Ectodermal cell (in vitro differentiated cells): ENCODE data around the gene ADAT2. TPM values are rescaled to one million over a fixed set of nuclear protein-coding genes. Genes with fewer than 3 reads are reported as not detected.

ENCODE experiments used
- H3K27ac ChIP-seq: 2 replicates; pipeline ENCODE4 v1.7.0; 2013; ENCODE audit warnings: mild to moderate bottlenecking, low read depth, low read length; ENCODE audit not compliant: insufficient read depth, poor library complexity, severe bottlenecking
- H3K27me3 ChIP-seq: 2 replicates; pipeline ENCODE4 v1.7.0; 2013; ENCODE audit warnings: mild to moderate bottlenecking, low read length; ENCODE audit not compliant: insufficient read depth, control insufficient read depth, poor library complexity, severe bottlenecking
- H3K36me3 ChIP-seq: one replicate; pipeline ENCODE4 v1.7.0; 2013; ENCODE audit warnings: low read length; ENCODE audit not compliant: control insufficient read depth, insufficient read depth
- H3K4me1 ChIP-seq: one replicate; pipeline ENCODE4 v1.7.0; 2013; ENCODE audit warnings: low read length; ENCODE audit not compliant: control insufficient read depth, insufficient read depth
- H3K4me3 ChIP-seq: 2 replicates; pipeline ENCODE4 v1.7.0; 2013; ENCODE audit warnings: low read depth, low read length, control low read depth; ENCODE audit not compliant: insufficient read depth
- H3K9me3 ChIP-seq: 2 replicates; pipeline ENCODE4 v1.7.0; 2013; ENCODE audit warnings: mild to moderate bottlenecking, low read length, moderate library complexity; ENCODE audit not compliant: control insufficient read depth
- WGBS, 2 experiments: methylation state at CpG; one replicate each; pipeline ENCODE4 v1.1.7; 2013; ENCODE audit warnings: missing lambda C conversion rate in 2 of 2; 5-methylcytosine and 5-hydroxymethylcytosine counted together
- polyA plus RNA-seq, 4 experiments: library from polyadenylated mRNA; stranded (reverse); fragments of 50-300 nt; gene quantifications; one replicate each; pipeline ENCODE4 v1.2.3, GENCODE V29; 2013

Gene ADAT2
- polyA plus RNA-seq (2013, experiment 1 of 4): 15.1 TPM
- 16.5 TPM for polyA plus RNA-seq (2013, experiment 2 of 4)
- polyA plus RNA-seq (2013, experiment 3 of 4): 8.4 TPM
- polyA plus RNA-seq (2013, experiment 4 of 4): 9.3 TPM

- H3K4me1 ChIP-seq: no peaks in the 10 kb centered on the region
- peak within 1 kb of the TSS; percentile 92 for H3K4me3 ChIP-seq
- 0% methylated on average over 56 of the region's 56 CpGs for WGBS, 2 experiments
- no peaks in the 10 kb centered on the region for H3K36me3 ChIP-seq
- peak within 1 kb of the TSS; percentile 44 for H3K27ac ChIP-seq
- no peaks in the 10 kb centered on the region for H3K27me3 ChIP-seq
- H3K9me3 ChIP-seq: no peaks in the 10 kb centered on the region
Observed at GRCh38 chr6:143450453-143451371, at the start of gene ADAT2, which contains the start of gene PEX3. Gene ADAT2, minus strand, starts transcription at chr6:143450695. Its CDS starts 37 bp downstream, at chr6:143450658. Gene PEX3, plus strand, starts transcription at chr6:143450805. Its CDS starts 238 bp downstream, at chr6:143451043.

DNA sequence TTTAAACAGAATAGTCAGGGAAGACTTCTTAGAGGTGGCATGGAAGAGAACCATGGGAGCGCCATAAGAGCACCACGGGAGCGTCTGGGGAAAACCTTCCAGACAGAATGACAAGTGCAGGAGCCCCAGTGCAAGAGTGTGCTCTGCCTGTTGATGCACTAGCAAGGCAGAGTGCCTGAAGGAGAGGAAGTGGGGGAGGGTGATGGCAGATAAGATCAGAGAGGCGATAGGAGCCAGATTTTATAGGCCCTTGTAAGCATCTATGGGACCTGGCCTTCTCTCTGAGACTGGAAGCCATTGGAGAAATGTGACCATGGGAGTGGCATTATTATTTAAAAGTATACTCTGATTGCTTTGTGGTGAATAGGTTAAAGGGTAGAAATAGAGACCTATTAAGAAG is 47.9 kb upstream of the ADAT2 start:
- H3K36me3 ChIP-seq: peaks cover 7% of the 10 kb centered on the region
- 94 to 95% methylated on average over 4 of the region's 4 CpGs for WGBS, 2 experiments
- H3K27me3 ChIP-seq: no peaks in the 10 kb centered on the region
- no peak overlapping the region for H3K4me3 ChIP-seq
- no peaks in the 10 kb centered on the region for H3K4me1 ChIP-seq
- H3K27ac ChIP-seq: no peak overlapping the region
- no peaks in the 10 kb centered on the region for H3K9me3 ChIP-seq

GRCh38 chr6:143496974-143497373 is 46.5 kb upstream of the ADAT2 start:
- H3K27me3 ChIP-seq: no peaks in the 10 kb centered on the region
- H3K4me3 ChIP-seq: no peak overlapping the region
- H3K36me3 ChIP-seq: peaks cover 7% of the 10 kb centered on the region
- no peak overlapping the region for H3K27ac ChIP-seq
- WGBS, 2 experiments: 88 to 93% methylated on average over 1 of the region's 1 CpG
- no peaks in the 10 kb centered on the region for H3K9me3 ChIP-seq
- H3K4me1 ChIP-seq: no peaks in the 10 kb centered on the region

GRCh38 chr6:143490775-143491174 is 40.3 kb upstream of the ADAT2 start:
- no peak overlapping the region for H3K4me3 ChIP-seq
- no peaks in the 10 kb centered on the region for H3K9me3 ChIP-seq
- H3K36me3 ChIP-seq: no peaks in the 10 kb centered on the region
- no peak overlapping the region for H3K27ac ChIP-seq
- H3K4me1 ChIP-seq: no peaks in the 10 kb centered on the region
- 93 to 96% methylated on average over 8 of the region's 8 CpGs for WGBS, 2 experiments
- no peaks in the 10 kb centered on the region for H3K27me3 ChIP-seq

- WGBS, 2 experiments: 100% methylated on average over 1 of the region's 1 CpG; no CpG with 5 or more reads in 1 of the 2 experiments
- no peak overlapping the region for H3K27ac ChIP-seq
- H3K27me3 ChIP-seq: no peaks in the 10 kb centered on the region
- H3K36me3 ChIP-seq: no peaks in the 10 kb centered on the region
- H3K4me1 ChIP-seq: no peaks in the 10 kb centered on the region
- no peaks in the 10 kb centered on the region for H3K9me3 ChIP-seq
- no peak overlapping the region for H3K4me3 ChIP-seq
Observed at GRCh38 chr6:143490244-143490643, 39.7 kb upstream of the ADAT2 start.

DNA sequence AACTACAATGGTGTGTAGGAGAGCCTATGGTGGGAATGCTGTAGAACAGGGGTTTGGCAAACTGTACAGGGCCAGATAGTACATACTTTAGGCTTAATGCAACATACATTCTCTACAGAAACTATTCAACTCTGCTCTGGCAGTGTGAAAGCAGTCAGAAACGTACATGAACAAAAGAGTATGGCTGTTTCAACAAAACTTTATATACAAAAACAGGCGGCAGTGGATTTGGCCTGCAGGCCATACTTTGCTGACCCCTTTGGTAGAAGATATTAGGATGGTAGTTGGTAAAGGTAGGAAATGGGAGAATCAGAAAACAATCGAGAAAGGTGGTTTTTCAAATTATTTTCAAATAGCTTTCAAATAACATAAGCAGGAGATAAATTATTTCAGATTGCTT is 36.3 kb upstream of the ADAT2 start:
- no peaks in the 10 kb centered on the region for H3K36me3 ChIP-seq
- H3K4me3 ChIP-seq: no peak overlapping the region
- H3K9me3 ChIP-seq: no peaks in the 10 kb centered on the region
- 93% methylated on average over 2 of the region's 3 CpGs for WGBS, 2 experiments
- H3K27ac ChIP-seq: no peak overlapping the region
- H3K4me1 ChIP-seq: no peaks in the 10 kb centered on the region
- no peaks in the 10 kb centered on the region for H3K27me3 ChIP-seq

DNA sequence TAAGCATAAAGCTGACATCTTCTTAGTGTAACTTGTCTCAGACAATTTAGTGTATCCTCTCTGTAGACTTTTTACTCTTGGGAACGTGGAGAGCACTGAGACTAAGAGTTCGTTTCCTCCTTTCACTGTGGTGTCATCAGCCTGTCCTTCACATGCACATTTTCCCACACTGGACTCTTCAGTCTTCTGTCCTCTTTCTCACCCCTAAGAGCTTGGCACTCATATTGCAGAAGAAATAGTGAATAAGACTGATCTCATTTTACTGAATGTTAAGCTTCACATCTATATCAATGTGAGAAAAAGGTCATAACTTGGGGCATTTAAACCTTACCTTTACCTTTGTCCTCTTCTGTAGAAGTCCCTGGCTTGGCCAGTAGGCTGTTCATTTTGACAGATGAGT is 35.5 kb upstream of the ADAT2 start:
- no peaks in the 10 kb centered on the region for H3K27me3 ChIP-seq
- no peak overlapping the region for H3K4me3 ChIP-seq
- H3K27ac ChIP-seq: no peak overlapping the region
- no peaks in the 10 kb centered on the region for H3K36me3 ChIP-seq
- no peaks in the 10 kb centered on the region for H3K9me3 ChIP-seq
- H3K4me1 ChIP-seq: no peaks in the 10 kb centered on the region
- WGBS, 2 experiments: 83 to 90% methylated on average over 2 of the region's 2 CpGs

DNA sequence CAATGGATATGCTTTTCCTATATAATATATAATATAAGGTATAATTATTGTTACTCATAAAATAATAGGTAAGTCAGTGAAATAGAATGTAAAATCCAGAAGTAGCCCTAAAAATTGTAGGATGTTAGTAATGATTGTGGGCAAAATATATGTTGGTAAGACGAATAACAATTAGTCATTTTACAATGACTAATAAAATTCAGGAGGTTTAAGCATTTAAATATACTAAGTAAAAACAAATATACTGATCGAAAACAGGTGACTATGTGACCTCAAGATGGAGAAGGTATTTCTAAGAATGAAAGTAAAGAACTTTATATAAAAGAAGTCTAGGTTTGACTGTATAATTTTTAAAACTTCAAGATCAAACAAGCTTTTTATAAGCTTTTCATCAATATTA is 32.1 kb upstream of the ADAT2 start:
- 100% methylated on average over 1 of the region's 2 CpGs; no CpG with 5 or more reads in 1 of the 2 experiments for WGBS, 2 experiments

DNA sequence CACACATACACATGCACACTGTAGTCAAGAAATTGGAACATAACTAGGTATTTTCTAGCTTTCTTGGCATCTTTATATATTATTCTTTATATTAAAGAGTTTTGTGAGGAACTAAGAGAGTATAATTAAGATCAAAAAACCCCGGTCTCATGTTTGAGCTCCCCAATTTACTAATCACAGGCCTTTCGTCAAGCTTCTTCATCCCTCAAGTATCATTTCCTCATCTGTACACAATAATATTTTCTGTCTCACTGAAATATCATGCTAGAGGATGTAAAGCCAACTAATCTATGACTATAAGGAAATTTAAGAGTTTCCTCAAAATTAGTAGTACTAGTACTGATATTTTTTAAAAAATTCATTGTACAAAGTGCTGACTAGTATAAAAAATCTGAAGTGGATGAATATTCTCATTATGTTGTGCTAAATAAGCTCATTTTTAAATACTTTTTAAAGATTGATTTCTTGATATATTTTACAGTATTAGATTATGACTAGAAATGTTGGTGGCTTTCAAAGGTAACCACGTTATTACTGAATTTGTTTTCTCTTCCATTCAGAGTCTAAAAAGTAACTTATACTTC is 28.1 kb upstream of the ADAT2 start:
- no peak overlapping the region for H3K27ac ChIP-seq
- H3K4me1 ChIP-seq: no peaks in the 10 kb centered on the region
- WGBS, 2 experiments: 90 to 95% methylated on average over 2 to 3 of the region's 3 CpGs
- no peaks in the 10 kb centered on the region for H3K27me3 ChIP-seq
- no peaks in the 10 kb centered on the region for H3K36me3 ChIP-seq
- no peak overlapping the region for H3K4me3 ChIP-seq
- no peaks in the 10 kb centered on the region for H3K9me3 ChIP-seq

More for the DNA sequence above, 32.1 kb upstream of the ADAT2 start:
- no peak overlapping the region for H3K4me3 ChIP-seq
- H3K9me3 ChIP-seq: no peaks in the 10 kb centered on the region
- H3K4me1 ChIP-seq: no peaks in the 10 kb centered on the region
- H3K36me3 ChIP-seq: no peaks in the 10 kb centered on the region
- no peaks in the 10 kb centered on the region for H3K27me3 ChIP-seq
- no peak overlapping the region for H3K27ac ChIP-seq

- Histone ChIP-seq H3K36me3 (no peaks in the 10 kb centered on the region), H3K4me3 (no peak overlapping the region), H3K4me1 (no peaks in the 10 kb centered on the region), H3K9me3 (no peaks in the 10 kb centered on the region), H3K27me3 (no peaks in the 10 kb centered on the region), H3K27ac (no peak overlapping the region)
- 79 to 85% methylated on average over 1 of the region's 1 CpG for WGBS, 2 experiments
Observed at GRCh38 chr6:143476545-143476944, 26.1 kb upstream of the ADAT2 start.
